ENCODE measurements around the gene PRG3. TPM values are rescaled to one million over a fixed set of nuclear protein-coding genes. Genes with fewer than 3 reads are reported as not detected.

Gene PRG3
- total RNA-seq, 1 donor from 2014 or later = not detected

Other genes starting within 250 kb of the PRG3 start
- not detected in 2 replicates for gene LRRC55, start 199.2 kb downstream of the PRG3 start, total RNA-seq
- gene APLNR, start 143.9 kb downstream of the PRG3 start, total RNA-seq = not detected in 2 replicates
- gene TNKS1BP1, start 56.2 kb downstream of the PRG3 start, total RNA-seq = 23.7 and 24.2 TPM in 2 replicates
- 253 and 256 TPM in 2 replicates for gene SSRP1, start 45.3 kb downstream of the PRG3 start, total RNA-seq
- gene P2RX3, start 42.8 kb downstream of the PRG3 start, total RNA-seq = not detected in 2 replicates
- gene PRG2, start 9.5 kb upstream of the PRG3 start, total RNA-seq = 0.35 and 0.38 TPM in 2 replicates
- 255 and 261 TPM in 2 replicates for gene SLC43A3, start 46.0 kb upstream of the PRG3 start, total RNA-seq
- 0.23 and 0.26 TPM in 2 replicates for gene RTN4RL2, start 79.4 kb upstream of the PRG3 start, total RNA-seq
- 35.3 and 35.8 TPM in 2 replicates for gene SLC43A1, start 134.6 kb upstream of the PRG3 start, total RNA-seq
- 108 and 112 TPM in 2 replicates for gene TIMM10, start 149.6 kb upstream of the PRG3 start, total RNA-seq
- not detected in 2 replicates for gene SMTNL1, start 156.4 kb upstream of the PRG3 start, total RNA-seq
- gene UBE2L6, start 186.5 kb upstream of the PRG3 start, total RNA-seq = 151 and 157 TPM in 2 replicates
- gene SERPING1, start 216.5 kb upstream of the PRG3 start, total RNA-seq = 0.14 and 0.28 TPM in 2 replicates

Measured in activated CD4-positive, alpha-beta T cell treated with anti-CD3 and anti-CD28 coated beads, Interleukin-2, amount 10 ng/mL, durations not matched to agents 24 days and 14 days (primary cell).